Lung (tissue), 12 donors: ENCODE data around the gene RAB11FIP2. TPM values are rescaled to one million over a fixed set of nuclear protein-coding genes. Genes with fewer than 3 reads are reported as not detected.
A peak's percentile ranks its signal among the peaks of the same experiment; 100 is the strongest.

Source experiments
- ATAC-seq: fragments of 200-7000 bp; cut with Tn5 transposase; one replicate; pipeline ENCODE4 v1.9.1; 2020; ENCODE audit warnings: moderate number of reproducible peaks; ENCODE audit not compliant: insufficient read depth, low FRiP score
- DNase-seq, 3 donors: peaks; one replicate each; pipeline ENCODE4 v3.0.0-alpha.2; 2013 to 2017
- H3K27ac ChIP-seq, 2 donors: one replicate each; pipeline ENCODE4 v1.5.1; 2013; ENCODE audit warnings: mild to moderate bottlenecking in 2 of 2, moderate library complexity in 2 of 2, control low read depth in 1 of 2, inconsistent platforms in 1 of 2, low read depth in 1 of 2, low read length in 1 of 2
- H3K27me3 ChIP-seq, 3 donors: one replicate each; pipeline ENCODE4 v1.5.1; 2013; ENCODE audit warnings: low read length in 2 of 3; ENCODE audit not compliant: control insufficient read depth in 3 of 3, insufficient read depth in 3 of 3
- H3K36me3 ChIP-seq, 4 donors: one replicate each; pipeline ENCODE4 v1.5.1; 2013; ENCODE audit warnings: low read length in 4 of 4, mild to moderate bottlenecking in 1 of 4, moderate library complexity in 1 of 4; ENCODE audit not compliant: control insufficient read depth in 4 of 4, insufficient read depth in 4 of 4
- H3K4me1 ChIP-seq, 5 donors: one replicate each; pipeline ENCODE4 v1.5.1; 2013; ENCODE audit warnings: low read length in 5 of 5, mild to moderate bottlenecking in 2 of 5, moderate library complexity in 1 of 5; ENCODE audit not compliant: control insufficient read depth in 5 of 5, insufficient read depth in 5 of 5
- H3K4me3 ChIP-seq: one replicate; pipeline ENCODE4 v1.5.1; 2013; ENCODE audit warnings: mild to moderate bottlenecking, control low read depth, moderate library complexity
- H3K9ac ChIP-seq, 2 donors: one replicate each; pipeline ENCODE4 v1.5.1; 2013; ENCODE audit warnings: low read length in 2 of 2, control low read depth in 1 of 2; ENCODE audit not compliant: insufficient read depth in 1 of 2
- H3K9me3 ChIP-seq, 4 donors: one replicate each; pipeline ENCODE4 v1.5.1; 2013; ENCODE audit warnings: low read length in 3 of 4, mild to moderate bottlenecking in 1 of 4, moderate library complexity in 1 of 4; ENCODE audit not compliant: control insufficient read depth in 4 of 4, insufficient read depth in 3 of 4
- WGBS, 2 donors: extraction: QIAGEN DNeasy Blood & Tissue Kit; methylation state at CpG; one replicate each; pipeline ENCODE4 v1.1.7; 2013; 5-methylcytosine and 5-hydroxymethylcytosine counted together
- polyA plus RNA-seq, 2 donors: library from polyadenylated mRNA; stranded (reverse); fragments of 200-250 nt; gene quantifications; one replicate each; pipeline ENCODE4 v1.2.1, GENCODE V29; 2013
- total RNA-seq, 2 donors: library from RNA; depleted of rRNA in 1 of 2; stranded (reverse); fragments of >200 nt in 1 of 2; gene quantifications; one replicate each; pipeline ENCODE4 v1.2.1, GENCODE V29; 2014 to 2021
- TF ChIP-seq, protein P1 (sequence below): IDR thresholded peaks from 2 replicates; pipeline ENCODE4 v1.5.1; 2012; ENCODE audit warnings: mild to moderate bottlenecking; ENCODE audit errors: control extremely low read depth, extremely low read depth
- donor health status: control.
- donor health status: control.
- donor health status: Bipolar disorder and iron deficiency.
- donor health status: healthy.
- donor health status: DM: yes; HTN: yes; CAD: no.

Gene RAB11FIP2
- total and polyA plus RNA-seq, 4 donors, result 4.2 to 52.4 (median 12.8) TPM

DNA sequence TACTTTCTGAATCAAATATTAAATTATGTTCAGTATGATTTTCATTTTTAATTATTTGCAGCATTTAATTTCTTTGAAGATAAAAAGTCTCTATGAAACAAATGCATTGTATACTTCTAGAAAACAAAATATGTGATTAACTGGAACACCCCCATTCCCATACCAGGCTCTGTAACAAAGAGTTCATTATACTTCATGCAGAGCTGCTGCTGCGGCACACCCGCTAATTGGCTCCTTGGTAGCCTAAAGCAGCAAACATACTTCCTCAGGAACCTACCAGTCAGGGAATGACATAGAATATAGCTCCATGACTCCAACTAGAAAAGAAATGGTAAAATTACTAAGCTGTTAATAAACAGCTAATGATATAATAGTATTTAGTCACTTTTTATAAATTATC is 19.3 kb downstream of the RAB11FIP2 start:
- ATAC-seq, result no peak
- H3K4me3 ChIP-seq, result no peak overlapping the region
- H3K27ac ChIP-seq, result no peak overlapping the region
- H3K36me3 ChIP-seq, result peaks cover 0 to 6% (median 0%) of the 10 kb centered on the region in 4 donors
- DNase-seq, result no peak
- no peaks in the 10 kb centered on the region for H3K9me3 ChIP-seq
- WGBS, 2 donors, result 98 to 99% methylated on average over 2 of the region's 2 CpGs
- H3K4me1 ChIP-seq, result no peaks in the 10 kb centered on the region
- no peak overlapping the region for H3K9ac ChIP-seq
- no peaks in the 10 kb centered on the region for H3K27me3 ChIP-seq
- TF ChIP-seq, protein P1, sequence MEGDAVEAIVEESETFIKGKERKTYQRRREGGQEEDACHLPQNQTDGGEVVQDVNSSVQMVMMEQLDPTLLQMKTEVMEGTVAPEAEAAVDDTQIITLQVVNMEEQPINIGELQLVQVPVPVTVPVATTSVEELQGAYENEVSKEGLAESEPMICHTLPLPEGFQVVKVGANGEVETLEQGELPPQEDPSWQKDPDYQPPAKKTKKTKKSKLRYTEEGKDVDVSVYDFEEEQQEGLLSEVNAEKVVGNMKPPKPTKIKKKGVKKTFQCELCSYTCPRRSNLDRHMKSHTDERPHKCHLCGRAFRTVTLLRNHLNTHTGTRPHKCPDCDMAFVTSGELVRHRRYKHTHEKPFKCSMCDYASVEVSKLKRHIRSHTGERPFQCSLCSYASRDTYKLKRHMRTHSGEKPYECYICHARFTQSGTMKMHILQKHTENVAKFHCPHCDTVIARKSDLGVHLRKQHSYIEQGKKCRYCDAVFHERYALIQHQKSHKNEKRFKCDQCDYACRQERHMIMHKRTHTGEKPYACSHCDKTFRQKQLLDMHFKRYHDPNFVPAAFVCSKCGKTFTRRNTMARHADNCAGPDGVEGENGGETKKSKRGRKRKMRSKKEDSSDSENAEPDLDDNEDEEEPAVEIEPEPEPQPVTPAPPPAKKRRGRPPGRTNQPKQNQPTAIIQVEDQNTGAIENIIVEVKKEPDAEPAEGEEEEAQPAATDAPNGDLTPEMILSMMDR, result no peak

DNA sequence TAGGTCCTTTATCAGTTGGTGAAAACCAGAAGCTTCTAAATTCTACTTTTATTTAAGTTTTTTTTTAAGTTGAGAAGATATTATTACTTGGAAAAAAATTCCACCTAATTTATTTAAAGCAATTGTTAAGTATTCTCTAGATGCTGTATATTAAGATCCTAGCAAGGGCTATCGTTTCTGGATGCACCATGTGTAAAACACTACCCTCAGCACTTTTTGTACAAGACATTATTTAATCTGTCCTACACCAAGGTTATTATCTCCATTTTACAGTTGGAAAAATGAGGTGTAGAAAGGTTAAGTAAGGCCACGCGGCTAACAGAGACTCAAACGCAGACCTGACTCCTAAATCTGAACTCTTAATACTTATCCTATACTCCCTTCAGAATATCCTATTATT is 19.8 kb downstream of the RAB11FIP2 start:
- Histone ChIP-seq H3K36me3 (peaks cover 0 to 6% (median 0%) of the 10 kb centered on the region in 4 donors), H3K27ac (no peak overlapping the region), H3K27me3 (no peaks in the 10 kb centered on the region), H3K4me1 (no peaks in the 10 kb centered on the region), H3K4me3 (no peak overlapping the region), H3K9me3 (no peaks in the 10 kb centered on the region), H3K9ac (no peak overlapping the region)
- DNase-seq (no peak), ATAC-seq (no peak)
- TF ChIP-seq, protein P1, result no peak
- WGBS, 2 donors, result 96 to 98% methylated on average over 4 of the region's 4 CpGs

DNA sequence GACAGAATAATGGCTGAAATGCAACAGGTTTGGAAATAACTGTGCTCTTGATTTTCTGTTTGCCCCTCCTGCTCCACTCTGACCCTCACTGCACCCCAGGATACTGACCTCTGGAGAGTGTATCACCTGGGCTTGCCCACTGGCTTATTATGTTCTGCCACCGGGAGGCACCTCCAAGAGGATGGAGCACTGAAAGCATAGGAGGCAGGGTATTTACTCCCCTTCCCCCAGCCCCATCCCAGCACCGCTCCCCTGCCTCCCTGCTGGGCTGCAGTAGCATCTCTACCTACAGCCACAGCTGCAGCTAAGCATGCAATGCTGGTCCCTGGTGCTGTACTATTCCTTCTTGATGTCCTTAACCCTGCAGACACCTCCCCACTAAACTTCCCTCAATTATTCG is 26.4 kb downstream of the RAB11FIP2 start:
- no peaks in the 10 kb centered on the region for H3K27me3 ChIP-seq
- H3K4me1 ChIP-seq, result peaks cover 0 to 2% (median 0%) of the 10 kb centered on the region in 5 donors
- peaks cover 0 to 10% (median 2%) of the 10 kb centered on the region in 4 donors for H3K36me3 ChIP-seq
- no peaks in the 10 kb centered on the region for H3K9me3 ChIP-seq
- H3K4me3 ChIP-seq, result no peak overlapping the region
- H3K9ac ChIP-seq, result no peak overlapping the region
- WGBS, 2 donors, result 83% methylated on average over 3 of the region's 3 CpGs
- no peak overlapping the region for H3K27ac ChIP-seq
- TF ChIP-seq, protein P1, result no peak
- DNase-seq (no peak), ATAC-seq (no peak)

DNA sequence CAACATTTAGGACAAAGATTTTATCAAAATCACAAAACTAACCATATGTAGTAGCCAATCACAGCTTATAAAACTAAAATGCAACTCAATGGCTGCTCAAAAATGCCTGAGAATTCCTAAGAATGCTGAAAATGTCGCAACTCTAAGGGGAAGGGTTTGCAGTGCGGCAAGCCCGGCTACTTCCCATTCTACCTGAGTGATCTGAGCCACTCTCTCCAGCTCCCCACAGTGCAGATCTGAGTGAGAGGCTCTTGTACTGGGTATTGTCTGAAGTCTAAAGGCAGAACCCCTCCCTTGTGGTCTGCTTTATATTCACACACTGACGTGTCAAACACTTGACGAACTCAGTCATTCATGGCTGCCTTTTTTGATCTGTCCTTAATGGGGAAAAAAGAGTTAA is 28.9 kb downstream of the RAB11FIP2 start:
- Histone ChIP-seq H3K9ac (no peak overlapping the region), H3K27me3 (no peaks in the 10 kb centered on the region), H3K36me3 (peaks cover 0 to 4% (median 2%) of the 10 kb centered on the region in 4 donors), H3K27ac (peak overlapping the region in 1 of 2 donors; percentile 32), H3K4me3 (no peak overlapping the region), H3K4me1 (peaks cover 0 to 2% (median 0%) of the 10 kb centered on the region in 5 donors), H3K9me3 (no peaks in the 10 kb centered on the region)
- peak; percentile 66 for ATAC-seq
- peak in 1 of 3 donors; percentile 56 for DNase-seq
- TF ChIP-seq, protein P1, result no peak
- 71 to 73% methylated on average over 5 of the region's 5 CpGs for WGBS, 2 donors
